Liver (tissue), 9 donors: ENCODE data around the gene COL9A1. TPM values are rescaled to one million over a fixed set of nuclear protein-coding genes. Genes with fewer than 3 reads are reported as not detected.

Source experiments
- DNase-seq: peaks from one replicate; pipeline ENCODE4 v3.0.0-alpha.2; 2017; ENCODE audit warnings: low spot score
- H3K27ac ChIP-seq, 2 donors: one replicate each; pipeline ENCODE4 v1.7.0; 2013; ENCODE audit warnings: inconsistent platforms in 2 of 2, low read length in 2 of 2, control low read depth in 1 of 2, low read depth in 1 of 2, mild to moderate bottlenecking in 1 of 2
- H3K27me3 ChIP-seq, 4 donors: one replicate each; pipeline versions ENCODE4 v1.6.1 to v1.7.0; 2013; ENCODE audit warnings: low read length in 3 of 4, inconsistent platforms in 1 of 4, mild to moderate bottlenecking in 1 of 4, moderate library complexity in 1 of 4; ENCODE audit not compliant: control insufficient read depth in 4 of 4, insufficient read depth in 4 of 4
- H3K36me3 ChIP-seq, 4 donors: one replicate each; pipeline versions ENCODE4 v1.6.1 to v1.7.0; 2013; ENCODE audit warnings: low read length in 3 of 4, mild to moderate bottlenecking in 3 of 4, low read depth in 1 of 4, moderate library complexity in 1 of 4; ENCODE audit not compliant: control insufficient read depth in 4 of 4, insufficient read depth in 3 of 4
- H3K4me1 ChIP-seq, 4 donors: one replicate each; pipeline versions ENCODE4 v1.6.1 to v1.7.0; 2013; ENCODE audit warnings: low read length in 3 of 4, mild to moderate bottlenecking in 3 of 4, moderate library complexity in 1 of 4; ENCODE audit not compliant: control insufficient read depth in 4 of 4, insufficient read depth in 4 of 4
- H3K4me3 ChIP-seq, 3 donors: one replicate each; pipeline versions ENCODE4 v1.6.1 to v1.7.0; 2013; ENCODE audit warnings: low read length in 3 of 3, control low read depth in 1 of 3, low read depth in 1 of 3, mild to moderate bottlenecking in 1 of 3
- H3K9ac ChIP-seq, 2 donors: one replicate each; pipeline ENCODE4 v1.7.0; 2013; ENCODE audit warnings: low read length in 2 of 2, mild to moderate bottlenecking in 2 of 2, moderate library complexity in 2 of 2, control low read depth in 1 of 2, low read depth in 1 of 2
- H3K9me3 ChIP-seq, 4 donors: one replicate each; pipeline versions ENCODE4 v1.6.1 to v1.7.0; 2013; ENCODE audit warnings: low read length in 3 of 4; ENCODE audit not compliant: control insufficient read depth in 4 of 4
- EGR1 ChIP-seq, 2 donors: IDR thresholded peaks; 2 replicates each; pipeline ENCODE4 v1.6.1; 2016 to 2018; ENCODE audit warnings: antibody characterized with exemption in 2 of 2, low read depth in 2 of 2
- FOXA1 ChIP-seq: IDR thresholded peaks from 2 replicates; pipeline ENCODE4 v1.6.1; 2016; ENCODE audit warnings: antibody characterized with exemption
- FOXA2 ChIP-seq: IDR thresholded peaks from 2 replicates; pipeline ENCODE4 v1.6.1; 2016; ENCODE audit warnings: antibody characterized with exemption
- GABPA ChIP-seq, 2 donors: IDR thresholded peaks in 1 of 2; conservative IDR thresholded peaks in 1 of 2; 2 replicates each; pipeline ENCODE4 v1.6.1; 2016; ENCODE audit warnings: antibody characterized with exemption in 2 of 2, mild to moderate bottlenecking in 1 of 2, moderate library complexity in 1 of 2
- HNF4A ChIP-seq, 2 donors: conservative IDR thresholded peaks; 2 replicates each; pipeline ENCODE4 v1.6.1; 2016; ENCODE audit warnings: antibody characterized with exemption in 2 of 2, mild to moderate bottlenecking in 2 of 2
- HNF4G ChIP-seq: IDR thresholded peaks from 2 replicates; pipeline ENCODE4 v1.6.1; 2016; ENCODE audit warnings: antibody characterized with exemption
- JUND ChIP-seq, 2 donors: IDR thresholded peaks; 2 replicates each; pipeline ENCODE4 v1.6.1; 2016; ENCODE audit warnings: antibody characterized with exemption in 2 of 2
- NR2F2 ChIP-seq: IDR thresholded peaks from 2 replicates; pipeline ENCODE4 v1.6.1; 2016; ENCODE audit warnings: antibody characterized with exemption
- RAD21 ChIP-seq, 2 donors: IDR thresholded peaks; 2 replicates each; pipeline ENCODE4 v1.6.1; 2016; ENCODE audit warnings: antibody characterized with exemption in 2 of 2, mild to moderate bottlenecking in 2 of 2
- RXRA ChIP-seq, 2 donors: IDR thresholded peaks; 2 replicates each; pipeline ENCODE4 v1.6.1; 2017 to 2018; ENCODE audit warnings: antibody characterized with exemption in 2 of 2, mild to moderate bottlenecking in 1 of 2
- SP1 ChIP-seq: IDR thresholded peaks from 2 replicates; pipeline ENCODE4 v1.6.1; 2018; ENCODE audit warnings: antibody characterized with exemption, mild to moderate bottlenecking
- TAF1 ChIP-seq: conservative IDR thresholded peaks from 2 replicates; pipeline ENCODE4 v1.6.1; 2016; ENCODE audit warnings: antibody characterized with exemption, mild to moderate bottlenecking
- YY1 ChIP-seq: IDR thresholded peaks from 2 replicates; pipeline ENCODE4 v1.6.1; 2016; ENCODE audit warnings: antibody characterized with exemption, mild to moderate bottlenecking
- WGBS: extraction: QIAGEN DNeasy Blood & Tissue Kit; methylation state at CpG from one replicate; pipeline ENCODE4 v1.1.7; 2013; 5-methylcytosine and 5-hydroxymethylcytosine counted together
- polyA plus RNA-seq, 2 donors: library from polyadenylated mRNA; stranded (reverse) in 1 of 2; unstranded in 1 of 2; fragments of 200-250 nt in 1 of 2; fragments of >200 nt in 1 of 2; fragmentation: Nextera tagmentation in 1 of 2; extraction: Ambion mirVana in 1 of 2; gene quantifications; one replicate each; pipeline versions ENCODE4 v1.2.1 to v1.2.3, GENCODE V29; 2013 to 2015
- total RNA-seq, 2 donors: library from RNA; depleted of rRNA; stranded (reverse); fragments of >200 nt; gene quantifications; one replicate each; pipeline ENCODE4 v1.2.3, GENCODE V29; 2014
- TF ChIP-seq, protein P1 (sequence below): IDR thresholded peaks from 2 replicates; pipeline ENCODE4 v1.6.1; 2016; ENCODE audit warnings: antibody characterized with exemption
- TF ChIP-seq, protein P2 (sequence below): IDR thresholded peaks from 2 replicates; pipeline ENCODE4 v1.6.1; 2016; ENCODE audit warnings: antibody characterized with exemption
- TF ChIP-seq, protein P3 (sequence below): fragments of 150-350 bp; IDR thresholded peaks from 2 replicates; pipeline ENCODE4 v1.5.1; 2017; ENCODE audit warnings: improper control_type of control experiment, low read depth, low read length; ENCODE audit not compliant: missing input control
- TF ChIP-seq, protein P4 (sequence below): IDR thresholded peaks from 2 replicates; pipeline ENCODE4 v1.6.1; 2016; ENCODE audit warnings: antibody characterized with exemption
- TF ChIP-seq, protein P5 (sequence below): IDR thresholded peaks from 2 replicates; pipeline ENCODE4 v1.6.1; 2016; ENCODE audit warnings: antibody characterized with exemption, mild to moderate bottlenecking
- donor health status: healthy.
- donor health status: healthy.
- donor health status: healthy.
- donor health status: healthy.
- donor health status: healthy.

The COL9A1 gene
- total and polyA plus RNA-seq, 4 donors = 0.01 to 1.4 TPM; not detected in 2

DNA sequence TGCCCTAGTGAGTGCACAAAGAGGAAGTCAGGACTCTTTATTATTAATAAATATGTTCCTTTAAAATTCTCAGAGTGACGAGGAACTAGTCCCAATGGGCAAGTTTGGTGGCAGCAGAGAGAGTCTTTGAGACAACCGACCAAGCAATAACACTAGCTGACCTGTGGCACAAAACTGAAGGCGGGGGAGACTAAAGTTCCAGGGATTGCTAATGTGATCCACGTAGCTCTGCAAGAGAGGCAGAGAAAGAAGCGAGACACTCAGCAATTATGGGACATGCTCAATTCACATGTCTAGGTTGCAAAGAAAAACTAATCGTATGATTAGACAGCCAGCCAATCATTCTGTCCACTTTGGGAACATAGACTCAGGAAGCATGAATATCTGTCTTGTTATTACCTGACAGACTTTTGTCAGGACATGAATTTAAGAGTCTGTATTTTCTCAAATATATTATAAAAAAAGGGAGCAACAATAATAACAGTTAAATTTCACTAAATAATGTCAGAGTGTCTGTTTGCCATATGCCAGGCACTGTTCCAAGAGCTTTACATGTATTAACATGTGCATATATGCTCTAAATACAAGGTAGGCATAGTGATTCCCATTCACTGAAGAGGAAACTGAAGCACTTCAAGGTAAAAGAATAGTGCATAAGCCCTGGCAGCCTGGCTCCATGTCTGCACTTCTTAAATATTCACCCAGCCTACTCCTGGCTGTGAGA lies 81.0 kb downstream of the COL9A1 start:
- WGBS = 45% methylated on average over 6 of the region's 6 CpGs
- H3K9ac ChIP-seq = no peak overlapping the region
- no peak overlapping the region for H3K4me3 ChIP-seq
- no peak overlapping the region for H3K27ac ChIP-seq
- H3K36me3 ChIP-seq = no peaks in the 10 kb centered on the region
- no peak for DNase-seq
- TF ChIP-seq SP1 (peak; percentile 32), JUND (IDR thresholded peaks at IDR 0.05) (no peak), GABPA (IDR thresholded peaks at IDR 0.05 in 1 of 2, conservative IDR thresholded peaks at IDR 0.05 in 1 of 2) (no peak)
- TF ChIP-seq, protein P1, sequence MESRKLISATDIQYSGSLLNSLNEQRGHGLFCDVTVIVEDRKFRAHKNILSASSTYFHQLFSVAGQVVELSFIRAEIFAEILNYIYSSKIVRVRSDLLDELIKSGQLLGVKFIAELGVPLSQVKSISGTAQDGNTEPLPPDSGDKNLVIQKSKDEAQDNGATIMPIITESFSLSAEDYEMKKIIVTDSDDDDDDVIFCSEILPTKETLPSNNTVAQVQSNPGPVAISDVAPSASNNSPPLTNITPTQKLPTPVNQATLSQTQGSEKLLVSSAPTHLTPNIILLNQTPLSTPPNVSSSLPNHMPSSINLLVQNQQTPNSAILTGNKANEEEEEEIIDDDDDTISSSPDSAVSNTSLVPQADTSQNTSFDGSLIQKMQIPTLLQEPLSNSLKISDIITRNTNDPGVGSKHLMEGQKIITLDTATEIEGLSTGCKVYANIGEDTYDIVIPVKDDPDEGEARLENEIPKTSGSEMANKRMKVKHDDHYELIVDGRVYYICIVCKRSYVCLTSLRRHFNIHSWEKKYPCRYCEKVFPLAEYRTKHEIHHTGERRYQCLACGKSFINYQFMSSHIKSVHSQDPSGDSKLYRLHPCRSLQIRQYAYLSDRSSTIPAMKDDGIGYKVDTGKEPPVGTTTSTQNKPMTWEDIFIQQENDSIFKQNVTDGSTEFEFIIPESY = no peak
- H3K27me3 ChIP-seq = no peaks in the 10 kb centered on the region
- no peaks in the 10 kb centered on the region for H3K9me3 ChIP-seq
- peaks cover 0 to 9% (median 4%) of the 10 kb centered on the region in 4 donors for H3K4me1 ChIP-seq

DNA sequence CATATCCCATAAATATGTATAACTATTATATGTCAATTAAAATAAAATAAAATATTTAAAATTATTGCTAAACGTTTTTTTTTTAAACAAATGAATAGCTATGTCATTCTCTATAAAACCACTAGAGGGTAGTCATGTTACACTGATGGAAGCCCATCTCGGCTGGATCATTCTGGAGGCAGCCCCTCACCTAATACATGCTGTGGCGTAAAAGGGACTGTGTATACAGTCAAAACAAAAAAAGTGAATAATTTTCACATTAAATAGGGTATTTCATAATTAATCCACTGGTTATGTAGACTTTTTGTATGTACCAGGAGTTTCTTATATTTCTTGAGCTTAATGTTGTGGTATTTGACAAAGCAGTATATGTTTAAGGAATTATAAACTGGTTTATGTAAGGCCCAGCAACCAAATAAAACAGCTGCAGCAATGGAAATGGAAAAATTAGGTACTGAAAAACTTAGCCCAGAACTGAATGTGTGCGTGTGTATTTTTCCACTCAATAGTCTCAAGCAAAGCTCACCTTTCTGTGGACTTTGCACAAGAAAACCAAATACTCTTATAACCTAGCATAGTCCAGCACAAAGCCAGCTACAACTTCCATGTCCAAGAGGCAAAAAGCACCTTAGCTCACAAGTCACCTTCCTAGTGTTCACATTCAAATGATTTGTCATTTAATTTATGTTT lies 81.7 kb downstream of the COL9A1 start:
- H3K9ac ChIP-seq = no peak overlapping the region
- H3K27ac ChIP-seq = no peak overlapping the region
- no peaks in the 10 kb centered on the region for H3K9me3 ChIP-seq
- 9% methylated on average over 4 of the region's 4 CpGs for WGBS
- H3K36me3 ChIP-seq = no peaks in the 10 kb centered on the region
- H3K4me1 ChIP-seq = peaks cover 0 to 9% (median 4%) of the 10 kb centered on the region in 4 donors
- H3K4me3 ChIP-seq = no peak overlapping the region
- TF ChIP-seq, protein P1 = no peak
- TF ChIP-seq FOXA2 (peak; percentile 52), RAD21 (IDR thresholded peaks at IDR 0.05) (peak; percentile 88 to 90), JUND (IDR thresholded peaks at IDR 0.05) (no peak), HNF4A (conservative IDR thresholded peaks at IDR 0.05) (peak; percentile 82 to 84), RXRA (IDR thresholded peaks at IDR 0.05) (no peak), TAF1 (no peak), EGR1 (IDR thresholded peaks at IDR 0.05; ENCODE audit: low read depth in 2 of 2) (peak in 1 of 2 donors; percentile 48), HNF4G (peak; percentile 58), FOXA1 (no peak), YY1 (peak; percentile 14), SP1 (peak; percentile 90), GABPA (IDR thresholded peaks at IDR 0.05 in 1 of 2, conservative IDR thresholded peaks at IDR 0.05 in 1 of 2) (no peak), NR2F2 (no peak)
- TF ChIP-seq, protein P2, sequence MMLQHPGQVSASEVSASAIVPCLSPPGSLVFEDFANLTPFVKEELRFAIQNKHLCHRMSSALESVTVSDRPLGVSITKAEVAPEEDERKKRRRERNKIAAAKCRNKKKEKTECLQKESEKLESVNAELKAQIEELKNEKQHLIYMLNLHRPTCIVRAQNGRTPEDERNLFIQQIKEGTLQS = no peak
- TF ChIP-seq, protein P3, sequence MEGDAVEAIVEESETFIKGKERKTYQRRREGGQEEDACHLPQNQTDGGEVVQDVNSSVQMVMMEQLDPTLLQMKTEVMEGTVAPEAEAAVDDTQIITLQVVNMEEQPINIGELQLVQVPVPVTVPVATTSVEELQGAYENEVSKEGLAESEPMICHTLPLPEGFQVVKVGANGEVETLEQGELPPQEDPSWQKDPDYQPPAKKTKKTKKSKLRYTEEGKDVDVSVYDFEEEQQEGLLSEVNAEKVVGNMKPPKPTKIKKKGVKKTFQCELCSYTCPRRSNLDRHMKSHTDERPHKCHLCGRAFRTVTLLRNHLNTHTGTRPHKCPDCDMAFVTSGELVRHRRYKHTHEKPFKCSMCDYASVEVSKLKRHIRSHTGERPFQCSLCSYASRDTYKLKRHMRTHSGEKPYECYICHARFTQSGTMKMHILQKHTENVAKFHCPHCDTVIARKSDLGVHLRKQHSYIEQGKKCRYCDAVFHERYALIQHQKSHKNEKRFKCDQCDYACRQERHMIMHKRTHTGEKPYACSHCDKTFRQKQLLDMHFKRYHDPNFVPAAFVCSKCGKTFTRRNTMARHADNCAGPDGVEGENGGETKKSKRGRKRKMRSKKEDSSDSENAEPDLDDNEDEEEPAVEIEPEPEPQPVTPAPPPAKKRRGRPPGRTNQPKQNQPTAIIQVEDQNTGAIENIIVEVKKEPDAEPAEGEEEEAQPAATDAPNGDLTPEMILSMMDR = peak; percentile 66
- TF ChIP-seq, protein P4, sequence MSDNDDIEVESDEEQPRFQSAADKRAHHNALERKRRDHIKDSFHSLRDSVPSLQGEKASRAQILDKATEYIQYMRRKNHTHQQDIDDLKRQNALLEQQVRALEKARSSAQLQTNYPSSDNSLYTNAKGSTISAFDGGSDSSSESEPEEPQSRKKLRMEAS = no peak
- TF ChIP-seq, protein P5, sequence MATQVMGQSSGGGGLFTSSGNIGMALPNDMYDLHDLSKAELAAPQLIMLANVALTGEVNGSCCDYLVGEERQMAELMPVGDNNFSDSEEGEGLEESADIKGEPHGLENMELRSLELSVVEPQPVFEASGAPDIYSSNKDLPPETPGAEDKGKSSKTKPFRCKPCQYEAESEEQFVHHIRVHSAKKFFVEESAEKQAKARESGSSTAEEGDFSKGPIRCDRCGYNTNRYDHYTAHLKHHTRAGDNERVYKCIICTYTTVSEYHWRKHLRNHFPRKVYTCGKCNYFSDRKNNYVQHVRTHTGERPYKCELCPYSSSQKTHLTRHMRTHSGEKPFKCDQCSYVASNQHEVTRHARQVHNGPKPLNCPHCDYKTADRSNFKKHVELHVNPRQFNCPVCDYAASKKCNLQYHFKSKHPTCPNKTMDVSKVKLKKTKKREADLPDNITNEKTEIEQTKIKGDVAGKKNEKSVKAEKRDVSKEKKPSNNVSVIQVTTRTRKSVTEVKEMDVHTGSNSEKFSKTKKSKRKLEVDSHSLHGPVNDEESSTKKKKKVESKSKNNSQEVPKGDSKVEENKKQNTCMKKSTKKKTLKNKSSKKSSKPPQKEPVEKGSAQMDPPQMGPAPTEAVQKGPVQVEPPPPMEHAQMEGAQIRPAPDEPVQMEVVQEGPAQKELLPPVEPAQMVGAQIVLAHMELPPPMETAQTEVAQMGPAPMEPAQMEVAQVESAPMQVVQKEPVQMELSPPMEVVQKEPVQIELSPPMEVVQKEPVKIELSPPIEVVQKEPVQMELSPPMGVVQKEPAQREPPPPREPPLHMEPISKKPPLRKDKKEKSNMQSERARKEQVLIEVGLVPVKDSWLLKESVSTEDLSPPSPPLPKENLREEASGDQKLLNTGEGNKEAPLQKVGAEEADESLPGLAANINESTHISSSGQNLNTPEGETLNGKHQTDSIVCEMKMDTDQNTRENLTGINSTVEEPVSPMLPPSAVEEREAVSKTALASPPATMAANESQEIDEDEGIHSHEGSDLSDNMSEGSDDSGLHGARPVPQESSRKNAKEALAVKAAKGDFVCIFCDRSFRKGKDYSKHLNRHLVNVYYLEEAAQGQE = no peak
- no peak for DNase-seq
- H3K27me3 ChIP-seq = no peaks in the 10 kb centered on the region
